ENCODE data around the gene AUTS2.

AUTS2 gene

DNA sequence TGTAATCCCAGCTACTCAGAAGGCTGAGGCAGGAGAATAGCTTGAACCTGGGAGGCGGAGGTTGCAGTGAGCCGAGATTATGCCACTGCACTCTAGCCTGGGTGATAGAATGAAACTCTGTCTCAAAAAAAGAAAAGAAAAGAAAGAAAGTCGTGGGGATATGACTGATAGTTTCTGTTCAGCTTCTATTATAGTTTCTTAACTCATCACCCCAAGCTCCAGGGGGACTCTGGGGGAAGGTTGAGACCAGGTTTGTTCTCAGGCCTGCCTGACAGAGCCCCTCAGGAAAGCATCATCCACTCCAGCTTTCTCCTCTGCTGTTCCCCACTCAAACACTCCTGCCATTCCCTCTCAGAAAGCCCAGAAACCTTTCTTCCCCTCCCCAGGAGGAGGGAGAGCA, 991.3 kb downstream of the AUTS2 start:
- Histone ChIP-seq H3F3A (ENCODE audit: low read depth) (no peaks in the 10 kb centered on the region), H3K4me2 (ENCODE audit: low read depth, low read length, poor library complexity, severe bottlenecking) (no peak overlapping the region), H3K36me3 (ENCODE audit: insufficient read depth, low read length) (no peaks in the 10 kb centered on the region), H4K20me1 (ENCODE audit: insufficient read depth, low read length, poor library complexity, severe bottlenecking) (no peaks in the 10 kb centered on the region), H3K27me3 (ENCODE audit: insufficient read depth, low read length, poor library complexity, severe bottlenecking) (no peaks in the 10 kb centered on the region), H3K79me2 (ENCODE audit: insufficient read depth, low read length) (no peaks in the 10 kb centered on the region), H2AFZ (ENCODE audit: low read length) (no peak overlapping the region), H3K9me2 (replicated peaks; ENCODE audit: low read depth, low read length) (no peaks in the 10 kb centered on the region), H3K4me3 (ENCODE audit: low read length, poor library complexity, severe bottlenecking) (no peak overlapping the region), H3K9me3 (ENCODE audit: insufficient read depth, low read depth, low read length) (no peaks in the 10 kb centered on the region), H3K9ac (ENCODE audit: low read depth, low read length, poor library complexity, severe bottlenecking) (no peak overlapping the region), H3K4me1 (ENCODE audit: insufficient read depth, low read length, poor library complexity, severe bottlenecking) (no peaks in the 10 kb centered on the region)
- TF ChIP-seq, protein P1, sequence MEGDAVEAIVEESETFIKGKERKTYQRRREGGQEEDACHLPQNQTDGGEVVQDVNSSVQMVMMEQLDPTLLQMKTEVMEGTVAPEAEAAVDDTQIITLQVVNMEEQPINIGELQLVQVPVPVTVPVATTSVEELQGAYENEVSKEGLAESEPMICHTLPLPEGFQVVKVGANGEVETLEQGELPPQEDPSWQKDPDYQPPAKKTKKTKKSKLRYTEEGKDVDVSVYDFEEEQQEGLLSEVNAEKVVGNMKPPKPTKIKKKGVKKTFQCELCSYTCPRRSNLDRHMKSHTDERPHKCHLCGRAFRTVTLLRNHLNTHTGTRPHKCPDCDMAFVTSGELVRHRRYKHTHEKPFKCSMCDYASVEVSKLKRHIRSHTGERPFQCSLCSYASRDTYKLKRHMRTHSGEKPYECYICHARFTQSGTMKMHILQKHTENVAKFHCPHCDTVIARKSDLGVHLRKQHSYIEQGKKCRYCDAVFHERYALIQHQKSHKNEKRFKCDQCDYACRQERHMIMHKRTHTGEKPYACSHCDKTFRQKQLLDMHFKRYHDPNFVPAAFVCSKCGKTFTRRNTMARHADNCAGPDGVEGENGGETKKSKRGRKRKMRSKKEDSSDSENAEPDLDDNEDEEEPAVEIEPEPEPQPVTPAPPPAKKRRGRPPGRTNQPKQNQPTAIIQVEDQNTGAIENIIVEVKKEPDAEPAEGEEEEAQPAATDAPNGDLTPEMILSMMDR (conservative IDR thresholded peaks at IDR 0.05; ENCODE audit: low read length): no peak
- TF ChIP-seq EZH2phosphoT487 (IDR thresholded peaks at IDR 0.05; ENCODE audit: borderline replicate concordance): no peak

DNA sequence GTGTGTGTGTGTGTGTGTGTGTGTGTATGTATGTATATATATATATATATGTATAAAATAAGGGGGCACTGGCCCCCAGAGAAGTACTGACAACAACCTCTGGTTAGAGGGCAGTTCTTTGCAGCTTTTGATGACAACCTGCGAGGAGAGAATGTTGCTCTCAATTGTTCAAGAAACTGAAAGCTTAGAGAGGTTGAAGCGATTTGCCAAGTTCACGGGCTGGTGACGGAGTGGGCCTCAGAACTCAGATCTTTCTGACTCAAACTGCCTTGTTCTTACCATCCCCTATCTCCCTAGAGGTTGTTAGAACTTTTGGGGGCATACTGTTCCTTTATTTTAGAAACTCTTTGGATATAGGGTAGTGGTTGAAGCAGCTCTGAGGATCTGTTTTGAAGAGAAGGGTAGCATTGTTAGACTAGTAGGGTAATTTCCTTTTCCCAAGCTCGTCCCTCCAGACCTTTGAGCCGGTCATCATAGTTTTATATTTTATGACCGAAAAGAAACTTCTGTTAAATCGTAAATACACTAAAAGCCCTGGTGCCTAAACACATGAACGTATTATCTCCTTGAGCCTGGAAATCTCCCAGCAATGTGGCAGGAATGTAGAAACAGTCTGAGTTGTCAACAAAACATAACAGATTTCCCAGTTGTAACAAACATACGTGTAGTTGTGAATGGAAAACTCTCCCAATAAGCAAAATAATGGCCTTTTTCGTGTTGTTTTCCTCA, 992.0 kb downstream of the AUTS2 start:
- Histone ChIP-seq H3K9me3 (ENCODE audit: insufficient read depth, low read depth, low read length) (no peaks in the 10 kb centered on the region), H3K36me3 (ENCODE audit: insufficient read depth, low read length) (no peaks in the 10 kb centered on the region), H2AFZ (ENCODE audit: low read length) (no peak overlapping the region), H3K4me1 (ENCODE audit: insufficient read depth, low read length, poor library complexity, severe bottlenecking) (no peaks in the 10 kb centered on the region), H3K4me3 (ENCODE audit: low read length, poor library complexity, severe bottlenecking) (no peak overlapping the region), H3K27me3 (ENCODE audit: insufficient read depth, low read length, poor library complexity, severe bottlenecking) (no peaks in the 10 kb centered on the region), H4K20me1 (ENCODE audit: insufficient read depth, low read length, poor library complexity, severe bottlenecking) (no peaks in the 10 kb centered on the region), H3K4me2 (ENCODE audit: low read depth, low read length, poor library complexity, severe bottlenecking) (no peak overlapping the region), H3F3A (ENCODE audit: low read depth) (no peaks in the 10 kb centered on the region), H3K9ac (ENCODE audit: low read depth, low read length, poor library complexity, severe bottlenecking) (no peak overlapping the region), H3K9me2 (replicated peaks; ENCODE audit: low read depth, low read length) (no peaks in the 10 kb centered on the region), H3K79me2 (ENCODE audit: insufficient read depth, low read length) (no peaks in the 10 kb centered on the region)
- TF ChIP-seq, protein P1 (conservative IDR thresholded peaks at IDR 0.05; ENCODE audit: low read length): no peak

DNA sequence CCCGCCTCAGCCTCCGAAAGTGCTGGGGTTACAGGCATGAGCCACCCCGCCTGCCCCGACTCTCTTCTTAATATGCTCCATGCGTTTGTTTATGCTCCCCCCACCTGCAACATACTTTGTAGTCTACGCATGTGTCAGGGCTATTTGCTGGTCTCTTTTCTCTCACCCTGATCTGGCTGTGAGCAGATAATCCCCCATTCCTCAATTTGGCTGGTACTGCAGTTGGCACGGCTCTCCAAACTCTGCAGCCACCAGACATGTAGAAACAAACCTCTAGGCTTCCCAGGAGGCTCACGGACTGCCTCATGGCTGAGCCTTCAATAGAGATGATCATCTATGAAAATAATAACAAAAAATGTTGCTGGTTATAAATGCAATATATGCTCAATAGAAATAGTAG, 993.4 kb downstream of the AUTS2 start:
- TF ChIP-seq EZH2phosphoT487 (IDR thresholded peaks at IDR 0.05; ENCODE audit: borderline replicate concordance): no peak
- TF ChIP-seq, protein P1 (conservative IDR thresholded peaks at IDR 0.05; ENCODE audit: low read length): no peak
- Histone ChIP-seq H3K9me2 (replicated peaks; ENCODE audit: low read depth, low read length) (no peaks in the 10 kb centered on the region), H3F3A (ENCODE audit: low read depth) (no peaks in the 10 kb centered on the region), H2AFZ (ENCODE audit: low read length) (no peak overlapping the region), H3K4me2 (ENCODE audit: low read depth, low read length, poor library complexity, severe bottlenecking) (no peak overlapping the region), H3K27me3 (ENCODE audit: insufficient read depth, low read length, poor library complexity, severe bottlenecking) (no peaks in the 10 kb centered on the region), H3K4me3 (ENCODE audit: low read length, poor library complexity, severe bottlenecking) (no peak overlapping the region), H3K9ac (ENCODE audit: low read depth, low read length, poor library complexity, severe bottlenecking) (no peak overlapping the region), H3K36me3 (ENCODE audit: insufficient read depth, low read length) (no peaks in the 10 kb centered on the region), H4K20me1 (ENCODE audit: insufficient read depth, low read length, poor library complexity, severe bottlenecking) (no peaks in the 10 kb centered on the region), H3K9me3 (ENCODE audit: insufficient read depth, low read depth, low read length) (no peaks in the 10 kb centered on the region), H3K79me2 (ENCODE audit: insufficient read depth, low read length) (no peaks in the 10 kb centered on the region), H3K4me1 (ENCODE audit: insufficient read depth, low read length, poor library complexity, severe bottlenecking) (no peaks in the 10 kb centered on the region)
